HG02610 (cell line): Measurements from ENCODE around the gene VPS13D.

Experiments
- ATAC-seq: cut with Tn5 transposase; IDR thresholded peaks from one replicate; pipeline ENCODE4 v1.9.1; 2021; ENCODE audit warnings: mild to moderate bottlenecking, moderate library complexity; ENCODE audit not compliant: unreplicated experiment

Gene VPS13D

GRCh38 chr1:12230549-12231275 is 882 bp downstream of the VPS13D start:
- ATAC-seq, result no peak

GRCh38 chr1:12231276-12231595 is 1.4 kb downstream of the VPS13D start:
- ATAC-seq, result no peak

- no peak for ATAC-seq
Observed at GRCh38 chr1:12232221-12232620, 2.4 kb downstream of the VPS13D start.

- ATAC-seq, result no peak
Observed at GRCh38 chr1:12244078-12244477, 14.2 kb downstream of the VPS13D start.

GRCh38 chr1:12244585-12244984 is 14.8 kb downstream of the VPS13D start:
- no peak for ATAC-seq

GRCh38 chr1:12245116-12245515 is 15.3 kb downstream of the VPS13D start:
- no peak for ATAC-seq

- no peak for ATAC-seq
Observed at GRCh38 chr1:12245733-12246132, 15.9 kb downstream of the VPS13D start.

- ATAC-seq, result no peak
Observed at GRCh38 chr1:12246584-12246983, 16.8 kb downstream of the VPS13D start.

GRCh38 chr1:12249181-12249580 is 19.4 kb downstream of the VPS13D start:
- no peak for ATAC-seq

GRCh38 chr1:12249748-12250147 is 19.9 kb downstream of the VPS13D start:
- ATAC-seq, result no peak

- no peak for ATAC-seq
Observed at GRCh38 chr1:12251442-12251841, 21.6 kb downstream of the VPS13D start.

- ATAC-seq, result no peak
Observed at GRCh38 chr1:12255913-12256312, 26.1 kb downstream of the VPS13D start.

GRCh38 chr1:12258272-12258671 is 28.4 kb downstream of the VPS13D start:
- ATAC-seq, result no peak

GRCh38 chr1:12269351-12269750 is 39.5 kb downstream of the VPS13D start:
- no peak for ATAC-seq

- ATAC-seq, result no peak
Observed at GRCh38 chr1:12271033-12271432, 41.2 kb downstream of the VPS13D start.

- no peak for ATAC-seq
Observed at GRCh38 chr1:12272770-12273169, 42.9 kb downstream of the VPS13D start.

GRCh38 chr1:12275370-12275769 is 45.5 kb downstream of the VPS13D start:
- ATAC-seq, result no peak

- no peak for ATAC-seq
Observed at GRCh38 chr1:12276225-12276624, 46.4 kb downstream of the VPS13D start.

GRCh38 chr1:12279003-12279402 is 49.2 kb downstream of the VPS13D start:
- ATAC-seq, result no peak

- no peak for ATAC-seq
Observed at GRCh38 chr1:12279728-12280464, 50.1 kb downstream of the VPS13D start.

- ATAC-seq, result no peak
Observed at GRCh38 chr1:12282142-12282541, 52.3 kb downstream of the VPS13D start.

- ATAC-seq, result no peak
Observed at GRCh38 chr1:12284486-12284885, 54.7 kb downstream of the VPS13D start.
